Left ventricle myocardium inferior (tissue), 1 donor: ENCODE data around the gene BIK. TPM values are rescaled to one million over a fixed set of nuclear protein-coding genes. Genes with fewer than 3 reads are reported as not detected.

Source experiments
- DNase-seq: peaks from one replicate; pipeline ENCODE4 v3.0.0-alpha.2; 2020
- H3K27ac ChIP-seq: fragments of 200-600 bp; replicated peaks from 2 replicates; pipeline ENCODE4 v1.8.0; 2021
- H3K27me3 ChIP-seq: fragments of 200-600 bp; 2 replicates; pipeline ENCODE4 v1.8.0; 2021; ENCODE audit warnings: low read depth
- H3K36me3 ChIP-seq: fragments of 200-600 bp; 2 replicates; pipeline ENCODE4 v1.8.0; 2021
- H3K4me1 ChIP-seq: fragments of 200-600 bp; 2 replicates; pipeline ENCODE4 v1.8.0; 2021
- H3K4me3 ChIP-seq: fragments of 200-600 bp; 2 replicates; pipeline ENCODE4 v1.8.0; 2021; ENCODE audit warnings: mild to moderate bottlenecking, moderate library complexity
- H3K9me3 ChIP-seq: fragments of 200-600 bp; replicated peaks from 2 replicates; pipeline ENCODE4 v1.8.0; 2021
- intact Hi-C: fragments of 100-400 bp; cut with micrococcal nuclease; formaldehyde crosslinking; loops from one replicate; pipeline ENCODE4 v1.11.0; 2022
- total RNA-seq: library from RNA; stranded (reverse); fragmentation: NEBNext Ultra II Directional; extraction: Animal tissue kit (Norgen Biotek cat#: 25700); gene quantifications from one replicate; pipeline ENCODE4 v1.2.1, GENCODE V29; 2021
- TF ChIP-seq, protein P1 (sequence below): fragments of 200-600 bp; IDR thresholded peaks from 2 replicates; pipeline ENCODE4 v1.8.0; 2021; ENCODE audit warnings: antibody characterized with exemption, mild to moderate bottlenecking, borderline replicate concordance
- donor health status: DM: no; HTN: yes; CAD: no; lungs with severe emphysema.

Gene BIK
- total RNA-seq, 1 donor from 2014 or later: 0.41 TPM

GRCh38 chr22:43114958-43115357 lies 4.4 kb downstream of the BIK start:
- Histone ChIP-seq H3K36me3 (no peaks in the 10 kb centered on the region), H3K27me3 (peaks cover 49% of the 10 kb centered on the region), H3K27ac (no peak overlapping the region), H3K9me3 (no peaks in the 10 kb centered on the region), H3K4me3 (no peak overlapping the region), H3K4me1 (peaks cover 18% of the 10 kb centered on the region)
- DNase-seq: no peak
- TF ChIP-seq, protein P1, sequence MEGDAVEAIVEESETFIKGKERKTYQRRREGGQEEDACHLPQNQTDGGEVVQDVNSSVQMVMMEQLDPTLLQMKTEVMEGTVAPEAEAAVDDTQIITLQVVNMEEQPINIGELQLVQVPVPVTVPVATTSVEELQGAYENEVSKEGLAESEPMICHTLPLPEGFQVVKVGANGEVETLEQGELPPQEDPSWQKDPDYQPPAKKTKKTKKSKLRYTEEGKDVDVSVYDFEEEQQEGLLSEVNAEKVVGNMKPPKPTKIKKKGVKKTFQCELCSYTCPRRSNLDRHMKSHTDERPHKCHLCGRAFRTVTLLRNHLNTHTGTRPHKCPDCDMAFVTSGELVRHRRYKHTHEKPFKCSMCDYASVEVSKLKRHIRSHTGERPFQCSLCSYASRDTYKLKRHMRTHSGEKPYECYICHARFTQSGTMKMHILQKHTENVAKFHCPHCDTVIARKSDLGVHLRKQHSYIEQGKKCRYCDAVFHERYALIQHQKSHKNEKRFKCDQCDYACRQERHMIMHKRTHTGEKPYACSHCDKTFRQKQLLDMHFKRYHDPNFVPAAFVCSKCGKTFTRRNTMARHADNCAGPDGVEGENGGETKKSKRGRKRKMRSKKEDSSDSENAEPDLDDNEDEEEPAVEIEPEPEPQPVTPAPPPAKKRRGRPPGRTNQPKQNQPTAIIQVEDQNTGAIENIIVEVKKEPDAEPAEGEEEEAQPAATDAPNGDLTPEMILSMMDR: no peak
- intact Hi-C loops: no loop called here

DNA sequence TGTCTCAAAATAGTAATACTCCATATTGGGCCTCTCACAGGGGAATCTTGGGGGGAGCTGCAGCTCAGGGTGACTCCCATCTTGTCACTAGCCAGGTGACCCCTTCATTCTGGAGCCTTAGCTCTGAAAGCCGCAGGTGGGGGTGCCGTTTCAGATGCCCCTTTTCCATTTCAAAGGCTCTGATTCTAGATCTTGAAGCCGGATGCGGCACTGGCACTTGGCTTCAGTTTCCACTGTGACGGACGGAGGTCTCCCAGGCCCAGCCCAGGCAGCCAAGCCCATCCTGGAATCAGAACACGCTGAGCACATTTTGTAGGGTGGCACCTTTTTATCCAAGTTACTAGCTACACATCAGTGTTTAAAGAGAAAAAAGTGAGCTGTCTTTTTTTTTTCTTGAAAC lies 6.4 kb downstream of the BIK start:
- TF ChIP-seq, protein P1: no peak
- no peaks in the 10 kb centered on the region for H3K36me3 ChIP-seq

DNA sequence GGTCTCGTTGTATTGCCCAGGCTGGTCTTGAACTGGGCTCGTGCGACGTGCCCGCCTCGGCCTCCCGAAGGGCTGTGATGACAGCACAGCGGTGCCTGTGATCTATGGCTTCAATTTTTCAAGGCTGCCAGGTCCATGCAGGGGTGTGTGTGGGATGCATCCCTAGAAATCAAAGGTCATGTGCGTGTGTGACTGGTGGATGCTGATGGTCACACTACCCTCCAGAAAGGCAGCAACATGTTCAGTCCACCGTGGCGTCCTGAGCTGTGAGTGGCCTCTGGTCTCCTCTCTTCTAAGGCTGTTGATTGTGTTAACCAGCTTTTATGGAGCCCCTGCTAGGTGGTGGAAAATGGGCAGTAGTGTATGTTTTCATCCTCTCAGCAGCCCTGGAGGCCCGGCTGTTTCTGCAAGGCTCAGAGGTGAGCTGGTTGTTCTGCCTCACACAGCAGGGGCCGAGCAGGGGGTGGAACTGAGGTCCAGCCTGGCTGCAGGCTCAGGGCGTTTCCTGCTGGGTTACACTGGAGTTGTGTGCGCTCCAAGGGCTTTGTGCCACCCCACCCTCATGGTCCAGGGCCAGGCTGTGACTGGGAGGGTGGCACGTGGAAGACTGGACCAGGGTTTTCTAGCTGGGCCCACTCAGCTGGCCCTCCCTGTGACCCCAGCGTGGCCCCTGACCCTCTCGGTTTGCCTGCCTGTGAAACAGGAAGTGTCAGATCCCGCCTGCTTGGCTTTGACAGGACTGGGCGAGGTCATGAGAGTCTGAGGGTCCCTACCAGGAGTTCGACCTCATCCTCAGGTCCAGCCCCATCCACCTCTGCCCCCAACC lies 7.7 kb downstream of the BIK start:
- H3K27me3 ChIP-seq: peaks cover 18% of the 10 kb centered on the region
- no peaks in the 10 kb centered on the region for H3K9me3 ChIP-seq
- H3K4me1 ChIP-seq: no peaks in the 10 kb centered on the region
- no peak overlapping the region for H3K27ac ChIP-seq
- DNase-seq: no peak
- TF ChIP-seq, protein P1: no peak
- no peak overlapping the region for H3K4me3 ChIP-seq
- intact Hi-C loops: no loop called here
- H3K36me3 ChIP-seq: no peaks in the 10 kb centered on the region

More for the DNA sequence above, 6.4 kb downstream of the BIK start:
- intact Hi-C loops: no loop called here
- Histone ChIP-seq H3K9me3 (no peaks in the 10 kb centered on the region), H3K27ac (no peak overlapping the region), H3K4me1 (no peaks in the 10 kb centered on the region), H3K27me3 (peaks cover 31% of the 10 kb centered on the region), H3K4me3 (no peak overlapping the region)
- no peak for DNase-seq

DNA sequence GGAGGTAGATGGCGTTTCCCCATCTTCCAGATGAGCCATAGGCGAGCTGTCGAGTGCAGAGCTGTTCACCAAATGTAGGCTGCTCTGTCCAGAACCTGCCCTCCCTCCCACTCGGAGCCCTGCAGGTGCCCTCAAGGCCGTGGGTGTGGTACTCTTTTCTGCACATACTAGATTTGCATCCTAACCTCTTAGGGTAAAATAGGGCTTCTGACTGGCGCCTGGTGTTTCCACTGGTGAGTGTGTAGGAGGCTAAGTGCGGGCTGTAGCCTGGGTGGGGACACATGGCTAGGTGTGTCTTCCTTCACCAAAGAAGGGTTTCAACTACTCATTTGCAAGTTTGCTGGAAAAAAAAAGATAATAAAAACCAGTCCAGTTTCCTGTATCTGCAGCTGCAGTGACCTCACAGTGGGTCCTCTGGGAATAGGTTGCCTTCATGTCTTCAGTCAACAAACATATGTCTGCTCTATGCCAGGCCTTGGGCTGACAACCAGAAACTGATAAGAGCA lies 8.5 kb downstream of the BIK start:
- TF ChIP-seq, protein P1: no peak
- DNase-seq: no peak
- H3K27me3 ChIP-seq: peaks cover 10% of the 10 kb centered on the region
- no peaks in the 10 kb centered on the region for H3K9me3 ChIP-seq
- H3K36me3 ChIP-seq: no peaks in the 10 kb centered on the region
- H3K4me1 ChIP-seq: no peaks in the 10 kb centered on the region
- H3K4me3 ChIP-seq: no peak overlapping the region
- intact Hi-C loops: no loop called here
- no peak overlapping the region for H3K27ac ChIP-seq

- no peak for DNase-seq
- no peak overlapping the region for H3K4me3 ChIP-seq
- H3K9me3 ChIP-seq: no peaks in the 10 kb centered on the region
- peaks cover 3% of the 10 kb centered on the region for H3K36me3 ChIP-seq
- peaks cover 5% of the 10 kb centered on the region for H3K4me1 ChIP-seq
- H3K27ac ChIP-seq: no peak overlapping the region
- TF ChIP-seq, protein P1: no peak
- H3K27me3 ChIP-seq: no peaks in the 10 kb centered on the region
- intact Hi-C loops: no loop called here
These were observed 16.1 kb downstream of the BIK start for GRCh38 chr22:43126501-43127165.
